ENCODE data around the gene ACTL6A.

Gene ACTL6A

DNA sequence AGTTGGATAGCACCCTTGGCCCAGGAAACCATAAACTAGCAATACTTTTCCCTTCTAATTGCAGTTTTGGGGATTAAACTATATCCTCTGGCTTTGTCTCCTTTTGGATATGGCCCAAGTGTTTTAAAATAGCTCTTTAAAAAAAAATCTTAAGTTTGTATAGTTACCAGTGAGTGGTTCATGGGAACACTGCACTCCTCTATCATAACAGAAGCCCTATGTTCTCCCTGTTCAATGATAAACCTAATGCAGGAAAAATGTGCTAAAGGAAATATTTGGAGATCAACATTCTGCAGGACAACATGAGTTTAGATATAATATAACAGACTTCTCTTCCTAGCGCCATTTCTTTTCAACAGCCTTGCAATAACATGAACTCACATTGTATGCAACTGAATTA lies 28.6 kb downstream of the ACTL6A start:
- DNase-seq: no peak

DNA sequence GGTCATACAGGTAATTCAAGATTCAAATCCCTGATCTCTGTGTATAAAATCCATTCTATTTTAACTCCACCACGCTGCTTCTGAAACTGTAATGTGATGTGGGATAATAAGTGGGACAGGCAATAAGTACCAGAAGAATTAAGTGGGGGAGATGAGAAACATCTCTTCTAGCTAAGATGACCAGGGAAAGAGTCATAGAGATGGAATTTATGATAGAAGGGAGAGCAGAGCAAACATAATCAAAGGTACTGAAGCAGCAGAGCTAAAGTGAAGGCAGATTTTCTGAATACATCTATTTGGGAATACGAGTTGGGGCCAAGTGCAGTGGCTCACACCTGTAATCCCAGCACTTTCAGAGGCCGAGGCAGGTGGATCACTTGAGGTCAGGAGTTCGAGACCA lies 36.8 kb downstream of the ACTL6A start:
- DNase-seq: no peak

- no peak for DNase-seq
These were observed 40.6 kb downstream of the ACTL6A start for GRCh38 chr3:179603321-179603720.

GRCh38 chr3:179603831-179604230 lies 41.1 kb downstream of the ACTL6A start:
- no peak for DNase-seq

DNA sequence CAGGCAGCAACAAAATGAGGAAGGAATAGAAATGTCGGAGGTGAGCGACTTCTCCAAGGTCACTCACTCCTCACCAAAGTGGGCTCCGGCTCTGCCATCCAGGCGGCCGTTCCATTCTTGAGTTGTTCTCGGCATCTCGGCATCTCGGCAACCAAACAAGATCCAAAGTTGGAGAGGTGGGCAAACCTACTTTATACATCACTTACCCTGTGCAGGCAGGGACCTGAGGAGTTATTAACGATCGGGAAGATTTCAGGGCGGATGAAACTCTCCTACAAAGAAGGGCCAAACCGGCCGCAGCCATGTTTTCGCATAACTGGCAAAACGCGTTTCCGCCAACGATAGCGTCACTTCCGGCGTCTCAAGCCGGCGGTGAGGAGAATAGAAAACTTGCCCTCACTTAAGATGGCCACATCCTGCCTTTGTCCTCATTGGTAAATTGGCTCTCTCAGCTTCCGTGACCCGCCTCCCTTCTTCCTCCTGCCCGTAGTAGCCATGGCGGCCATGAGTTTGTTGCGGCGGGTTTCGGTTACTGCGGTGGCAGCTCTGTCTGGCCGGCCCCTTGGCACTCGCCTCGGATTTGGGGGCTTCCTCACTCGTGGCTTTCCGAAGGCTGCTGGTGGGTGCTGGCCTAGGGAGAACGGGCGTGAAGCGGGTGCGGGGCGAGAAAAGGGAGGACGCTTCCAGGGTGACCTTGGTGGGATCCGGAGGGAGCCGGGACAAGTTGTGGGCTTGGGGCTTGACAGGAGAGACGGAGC lies 41.8 kb downstream of the ACTL6A start, which contains the start of the genes MRPL47 and NDUFB5:
Gene MRPL47, minus strand, starts transcription at position 318 of the 758 bp plus-strand sequence. Its CDS starts 14 bp downstream, at position 304.
Gene NDUFB5, plus strand, starts transcription at position 474 of the 758 bp plus-strand sequence. Its CDS starts 22 bp downstream, at position 496.
- peak; percentile 99 for DNase-seq

- DNase-seq: no peak
These were observed 43.9 kb downstream of the ACTL6A start for GRCh38 chr3:179606534-179607085.

DNA sequence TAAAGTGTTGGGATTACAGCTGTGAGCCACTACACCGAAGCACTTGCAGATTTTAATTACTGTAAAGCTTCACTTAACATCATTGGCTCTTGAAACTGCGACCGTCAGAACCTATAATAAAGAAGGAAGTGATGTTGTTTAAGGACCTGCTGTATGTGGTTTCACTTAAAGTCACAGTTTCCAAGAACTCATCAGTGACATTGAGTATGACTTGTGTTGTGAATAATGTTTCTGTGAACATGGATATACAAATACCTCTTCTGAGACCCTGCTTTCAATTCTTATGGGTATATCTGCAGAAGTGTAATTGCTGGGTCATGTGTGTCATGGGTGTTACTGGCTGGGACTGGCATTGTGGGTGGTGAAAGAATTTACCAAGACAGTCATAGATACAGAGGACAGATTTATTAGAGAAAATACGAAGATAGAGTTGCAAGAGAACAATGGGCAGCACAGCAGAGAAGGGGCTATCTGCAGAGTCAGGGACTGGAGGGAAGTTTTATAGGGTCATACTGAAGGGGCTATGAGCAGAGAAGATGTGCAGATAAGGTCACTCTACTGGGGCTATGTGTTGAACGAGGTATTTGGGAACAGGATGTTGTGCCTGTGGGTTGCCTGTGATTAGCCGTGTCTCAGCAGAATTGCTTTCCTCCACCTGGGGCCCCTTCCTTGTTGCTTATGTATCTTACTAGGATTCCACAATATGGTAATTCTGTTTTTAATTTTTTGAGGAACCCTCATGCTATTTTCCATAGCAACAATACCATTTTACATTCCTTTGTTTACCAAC lies 46.4 kb downstream of the ACTL6A start:
- DNase-seq: no peak

DNA sequence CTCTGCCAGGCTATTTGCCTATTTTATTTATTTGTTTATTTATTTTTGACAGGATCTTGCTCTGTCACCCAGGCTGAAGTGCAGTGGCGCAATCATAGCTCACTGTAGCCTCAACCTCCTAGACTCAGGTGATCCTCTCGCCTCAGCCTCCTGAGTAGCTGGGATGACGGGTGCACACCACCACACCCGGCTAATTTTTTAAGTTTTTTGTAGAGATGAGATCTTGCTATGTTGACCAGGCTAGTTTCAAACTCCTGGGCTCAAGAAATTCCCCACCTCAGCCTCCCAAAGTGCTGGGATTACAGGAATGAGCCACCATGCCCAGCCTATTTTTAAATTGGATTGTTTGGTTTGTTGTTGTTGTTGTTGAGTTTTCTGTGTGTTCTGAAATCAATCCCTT lies 47.3 kb downstream of the ACTL6A start:
- DNase-seq: no peak

- DNase-seq: no peak
These were observed 51.1 kb downstream of the ACTL6A start for GRCh38 chr3:179613807-179614206.

DNA sequence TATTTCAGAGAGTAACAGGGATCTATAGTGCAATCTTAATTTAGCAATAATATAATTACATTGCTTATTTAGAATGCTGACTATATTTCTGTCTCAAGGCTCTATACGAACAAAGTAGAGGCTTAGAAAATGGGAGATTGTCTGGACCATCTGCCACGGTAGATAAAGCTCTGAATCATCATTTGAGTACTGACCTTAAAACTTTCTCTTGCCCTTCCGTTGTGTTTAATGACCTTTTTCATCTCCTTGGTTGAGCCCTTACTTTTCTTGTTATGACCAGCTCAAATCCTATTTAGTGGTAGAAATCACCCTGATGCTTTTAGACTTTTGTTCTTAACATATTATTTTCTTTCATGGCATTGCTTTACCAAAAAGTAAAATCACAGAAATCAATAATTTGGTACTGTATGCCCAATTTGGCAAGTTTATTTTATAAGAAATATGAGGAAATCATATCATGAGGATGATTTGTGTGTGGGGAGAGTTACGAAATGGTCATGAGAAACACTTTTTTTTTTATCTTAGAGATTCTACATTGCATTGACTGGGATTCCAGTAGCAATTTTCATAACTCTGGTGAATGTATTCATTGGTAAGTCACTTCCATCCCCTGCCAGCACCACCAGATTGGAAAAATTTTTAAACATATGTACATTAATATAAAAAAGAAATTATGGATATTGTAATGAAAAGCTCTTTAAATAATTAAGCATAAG lies 52.9 kb downstream of the ACTL6A start:
- DNase-seq: peak; percentile 81

GRCh38 chr3:179622023-179622422 lies 59.3 kb downstream of the ACTL6A start:
- no peak for DNase-seq

GRCh38 chr3:179624451-179624850 lies 61.7 kb downstream of the ACTL6A start:
- DNase-seq: no peak

DNA sequence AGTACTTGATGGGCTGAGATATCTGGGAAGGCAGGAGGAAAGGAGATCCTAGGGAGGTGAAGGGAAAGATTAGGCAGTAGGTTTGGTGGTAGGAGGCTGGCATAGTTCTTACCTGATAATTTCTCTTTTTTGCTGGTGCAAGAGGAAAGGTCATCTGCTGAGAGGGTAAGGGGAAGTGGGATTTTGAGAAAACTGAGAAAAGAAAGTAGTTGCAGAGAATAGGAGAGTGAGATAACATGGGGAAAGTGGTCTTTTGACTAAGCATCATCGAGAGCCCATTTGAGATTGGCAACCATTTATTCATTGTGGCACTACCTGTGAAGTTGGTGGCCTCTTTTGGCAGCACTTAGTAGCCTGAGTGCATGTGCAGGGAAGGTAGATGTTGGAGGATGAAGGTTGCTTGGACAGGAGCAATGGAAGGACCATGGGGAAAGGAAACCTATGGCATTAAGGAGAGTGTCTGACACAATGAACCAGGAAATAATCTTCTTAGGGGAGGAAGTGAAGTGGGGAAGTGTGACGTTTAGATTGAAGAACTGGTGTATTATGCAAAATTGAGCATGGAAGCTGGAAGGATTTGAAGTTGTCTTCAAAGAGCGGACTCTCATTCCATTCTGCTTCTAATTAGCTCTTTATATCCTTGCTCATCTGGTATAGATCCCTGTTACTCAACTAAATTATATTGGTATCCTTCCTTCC lies 68.2 kb downstream of the ACTL6A start:
- DNase-seq: no peak
